ENCODE measurements around the gene LRRC8B.
"Not testable (repeated sequence)": the region's sequence is repeated elsewhere in the genome, so short reads cannot be mapped to it uniquely, and the experiment has no call there.

Gene LRRC8B

DNA sequence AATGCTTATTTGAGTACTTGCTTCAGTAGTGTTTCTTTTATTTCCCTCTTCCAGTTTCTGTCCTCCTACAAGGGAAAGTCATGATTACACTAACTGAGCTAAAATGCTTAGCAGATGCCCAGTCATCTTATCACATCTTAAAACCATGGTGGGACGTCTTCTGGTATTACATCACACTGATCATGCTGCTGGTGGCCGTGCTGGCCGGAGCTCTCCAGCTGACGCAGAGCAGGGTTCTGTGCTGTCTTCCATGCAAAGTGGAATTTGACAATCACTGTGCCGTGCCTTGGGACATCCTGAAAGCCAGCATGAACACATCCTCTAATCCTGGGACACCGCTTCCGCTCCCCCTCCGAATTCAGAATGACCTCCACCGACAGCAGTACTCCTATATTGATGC is 57.9 kb downstream of the LRRC8B start:
- H3K27me3 ChIP-seq (ENCODE audit: control insufficient read depth, insufficient read depth, low read length), result no peaks in the 10 kb centered on the region
- H3K9me3 ChIP-seq (ENCODE audit: control insufficient read depth, insufficient read depth, low read length), result no peaks in the 10 kb centered on the region
- H3K27ac ChIP-seq (ENCODE audit: low read length), result no peak overlapping the region
- no peaks in the 10 kb centered on the region; the same call in 1 of the 2 replicates for H3K36me3 ChIP-seq (ENCODE audit: control insufficient read depth, insufficient read depth, low read length)
- no CpG with 5 or more reads among the region's 9 CpGs for WGBS (ENCODE audit: insufficient coverage, insufficient read length)
- no peaks in the 10 kb centered on the region for H3K4me1 ChIP-seq (ENCODE audit: control insufficient read depth, insufficient read depth, low read length)
- H3K4me3 ChIP-seq (ENCODE audit: low read length), result no peak overlapping the region
- DNase-seq (ENCODE audit: low read depth, low spot score), result no peak

DNA sequence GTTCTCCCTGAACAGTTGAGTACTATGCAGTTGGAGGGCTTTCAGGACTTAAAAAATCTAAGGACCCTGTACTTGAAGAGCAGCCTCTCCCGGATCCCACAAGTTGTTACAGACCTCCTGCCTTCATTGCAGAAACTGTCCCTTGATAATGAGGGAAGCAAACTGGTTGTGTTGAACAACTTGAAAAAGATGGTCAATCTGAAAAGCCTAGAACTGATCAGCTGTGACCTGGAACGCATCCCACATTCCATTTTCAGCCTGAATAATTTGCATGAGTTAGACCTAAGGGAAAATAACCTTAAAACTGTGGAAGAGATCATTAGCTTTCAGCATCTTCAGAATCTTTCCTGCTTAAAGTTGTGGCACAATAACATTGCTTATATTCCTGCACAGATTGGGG is 59.6 kb downstream of the LRRC8B start:
- Histone ChIP-seq H3K4me1 (ENCODE audit: control insufficient read depth, insufficient read depth, low read length) (no peaks in the 10 kb centered on the region), H3K27ac (ENCODE audit: low read length) (no peak overlapping the region), H3K27me3 (ENCODE audit: control insufficient read depth, insufficient read depth, low read length) (no peaks in the 10 kb centered on the region), H3K4me3 (ENCODE audit: low read length) (no peak overlapping the region), H3K36me3 (ENCODE audit: control insufficient read depth, insufficient read depth, low read length) (no peaks in the 10 kb centered on the region; the same call in 1 of the 2 replicates), H3K9me3 (ENCODE audit: control insufficient read depth, insufficient read depth, low read length) (no peaks in the 10 kb centered on the region)
- no peak for DNase-seq (ENCODE audit: low read depth, low spot score)
- WGBS (ENCODE audit: insufficient coverage, insufficient read length), result no CpG with 5 or more reads among the region's 2 CpGs

DNA sequence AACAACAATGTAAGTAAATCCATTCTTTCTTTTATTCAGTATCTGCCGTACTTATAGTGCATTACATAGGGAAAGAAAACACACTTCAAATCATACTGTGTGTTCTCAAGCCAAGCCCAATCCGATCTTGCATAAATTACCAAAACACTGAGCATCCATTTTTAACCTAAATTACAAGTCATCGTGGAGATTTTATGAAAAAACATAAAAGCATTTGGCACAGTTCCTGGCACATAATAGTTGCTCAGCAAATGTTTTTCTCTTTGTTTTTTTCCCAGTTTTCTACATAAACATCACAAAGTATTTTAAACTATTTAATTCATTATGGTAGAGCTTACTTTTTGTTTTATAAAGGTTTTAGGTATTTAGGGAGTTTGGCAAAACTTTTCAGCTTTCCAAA is 60.2 kb downstream of the LRRC8B start:
- Histone ChIP-seq H3K27me3 (ENCODE audit: control insufficient read depth, insufficient read depth, low read length) (no peaks in the 10 kb centered on the region), H3K4me3 (ENCODE audit: low read length) (no peak overlapping the region), H3K36me3 (ENCODE audit: control insufficient read depth, insufficient read depth, low read length) (no peaks in the 10 kb centered on the region; the same call in 1 of the 2 replicates), H3K9me3 (ENCODE audit: control insufficient read depth, insufficient read depth, low read length) (no peaks in the 10 kb centered on the region), H3K27ac (ENCODE audit: low read length) (no peak overlapping the region), H3K4me1 (ENCODE audit: control insufficient read depth, insufficient read depth, low read length) (no peaks in the 10 kb centered on the region)
- DNase-seq (ENCODE audit: low read depth, low spot score), result no peak
- no CpG with 5 or more reads among the region's 3 CpGs for WGBS (ENCODE audit: insufficient coverage, insufficient read length)

DNA sequence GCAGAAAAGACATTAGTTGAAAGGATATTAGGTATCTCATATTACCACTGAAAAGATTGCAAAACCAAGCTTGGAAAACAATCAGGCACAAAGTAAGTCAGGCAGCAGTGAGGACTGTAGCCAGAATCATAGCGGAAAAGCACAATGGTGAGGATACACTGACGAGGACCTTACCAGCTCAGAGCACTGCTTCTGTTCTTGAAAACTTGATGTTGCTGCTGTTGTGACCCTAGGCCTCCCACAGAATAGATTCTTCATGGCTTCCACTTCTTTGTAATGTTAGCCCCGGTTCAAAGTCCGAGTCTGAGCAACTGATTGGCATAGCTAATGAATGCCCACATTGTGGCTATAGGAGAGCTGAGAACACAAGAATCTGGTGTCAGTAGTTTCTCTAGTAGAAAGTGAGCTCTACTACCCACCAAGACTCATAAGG is 63.1 kb downstream of the LRRC8B start:
- WGBS (ENCODE audit: insufficient coverage, insufficient read length), result no CpG with 5 or more reads among the region's 4 CpGs

DNA sequence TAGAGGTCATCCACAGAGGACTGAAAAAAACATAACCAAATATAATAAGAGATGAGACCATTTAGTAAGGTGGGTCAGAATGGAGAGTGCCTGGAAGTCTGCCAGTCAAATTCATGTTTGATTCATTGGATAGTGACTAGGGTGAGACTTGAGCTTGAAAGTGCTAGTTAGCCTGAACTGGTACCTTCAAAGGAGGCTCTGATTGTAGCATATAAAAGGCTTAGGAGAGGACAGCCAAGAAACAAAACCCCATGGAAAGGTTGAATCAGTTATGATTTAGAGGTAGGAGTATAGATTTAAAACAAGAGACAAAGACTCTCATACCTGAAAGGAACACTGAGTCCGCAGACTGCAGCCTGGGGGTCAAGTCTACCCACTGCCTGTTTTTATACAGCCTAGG is 63.9 kb downstream of the LRRC8B start:
- Histone ChIP-seq H3K4me3 (ENCODE audit: low read length) (no peak overlapping the region), H3K27ac (ENCODE audit: low read length) (no peak overlapping the region), H3K4me1 (ENCODE audit: control insufficient read depth, insufficient read depth, low read length) (no peaks in the 10 kb centered on the region), H3K36me3 (ENCODE audit: control insufficient read depth, insufficient read depth, low read length) (no peaks in the 10 kb centered on the region; the same call in 1 of the 2 replicates), H3K27me3 (ENCODE audit: control insufficient read depth, insufficient read depth, low read length) (no peaks in the 10 kb centered on the region), H3K9me3 (ENCODE audit: control insufficient read depth, insufficient read depth, low read length) (no peaks in the 10 kb centered on the region)
- WGBS (ENCODE audit: insufficient coverage, insufficient read length), result no CpG with 5 or more reads among the region's 1 CpG
- DNase-seq (ENCODE audit: low read depth, low spot score), result no peak

More for the DNA sequence above, 63.1 kb downstream of the LRRC8B start:
- Histone ChIP-seq H3K36me3 (ENCODE audit: control insufficient read depth, insufficient read depth, low read length) (no peaks in the 10 kb centered on the region; the same call in 1 of the 2 replicates), H3K9me3 (ENCODE audit: control insufficient read depth, insufficient read depth, low read length) (no peaks in the 10 kb centered on the region), H3K4me1 (ENCODE audit: control insufficient read depth, insufficient read depth, low read length) (no peaks in the 10 kb centered on the region), H3K4me3 (ENCODE audit: low read length) (no peak overlapping the region), H3K27me3 (ENCODE audit: control insufficient read depth, insufficient read depth, low read length) (no peaks in the 10 kb centered on the region), H3K27ac (ENCODE audit: low read length) (no peak overlapping the region)
- DNase-seq (ENCODE audit: low read depth, low spot score), result no peak

DNA sequence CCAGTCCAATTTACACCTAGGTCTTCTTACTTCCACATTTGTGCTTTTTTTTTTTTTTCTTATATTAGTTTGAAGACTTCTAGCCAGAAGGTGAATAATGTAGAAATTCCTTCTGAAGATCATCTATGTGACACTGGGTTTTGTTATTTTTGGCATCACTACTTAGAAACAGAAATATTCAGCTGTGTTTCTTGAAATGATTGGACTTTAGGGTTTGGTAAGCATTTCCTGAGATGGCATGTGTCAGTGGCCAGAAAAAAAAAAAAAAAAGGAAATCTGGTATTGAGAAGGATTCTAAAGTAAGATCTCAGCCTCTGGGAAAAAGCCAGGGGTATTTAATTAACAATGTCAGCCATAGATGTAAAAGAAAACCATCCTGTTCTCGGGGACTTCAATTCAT is 64.9 kb downstream of the LRRC8B start:
- WGBS (ENCODE audit: insufficient coverage, insufficient read length), result no CpG with 5 or more reads among the region's 1 CpG
- Histone ChIP-seq H3K4me1 (ENCODE audit: control insufficient read depth, insufficient read depth, low read length) (no peaks in the 10 kb centered on the region), H3K27me3 (ENCODE audit: control insufficient read depth, insufficient read depth, low read length) (no peaks in the 10 kb centered on the region), H3K36me3 (ENCODE audit: control insufficient read depth, insufficient read depth, low read length) (no peaks in the 10 kb centered on the region; the same call in 1 of the 2 replicates), H3K4me3 (ENCODE audit: low read length) (no peak overlapping the region), H3K27ac (ENCODE audit: low read length) (no peak overlapping the region), H3K9me3 (ENCODE audit: control insufficient read depth, insufficient read depth, low read length) (no peaks in the 10 kb centered on the region)
- DNase-seq (ENCODE audit: low read depth, low spot score), result no peak

DNA sequence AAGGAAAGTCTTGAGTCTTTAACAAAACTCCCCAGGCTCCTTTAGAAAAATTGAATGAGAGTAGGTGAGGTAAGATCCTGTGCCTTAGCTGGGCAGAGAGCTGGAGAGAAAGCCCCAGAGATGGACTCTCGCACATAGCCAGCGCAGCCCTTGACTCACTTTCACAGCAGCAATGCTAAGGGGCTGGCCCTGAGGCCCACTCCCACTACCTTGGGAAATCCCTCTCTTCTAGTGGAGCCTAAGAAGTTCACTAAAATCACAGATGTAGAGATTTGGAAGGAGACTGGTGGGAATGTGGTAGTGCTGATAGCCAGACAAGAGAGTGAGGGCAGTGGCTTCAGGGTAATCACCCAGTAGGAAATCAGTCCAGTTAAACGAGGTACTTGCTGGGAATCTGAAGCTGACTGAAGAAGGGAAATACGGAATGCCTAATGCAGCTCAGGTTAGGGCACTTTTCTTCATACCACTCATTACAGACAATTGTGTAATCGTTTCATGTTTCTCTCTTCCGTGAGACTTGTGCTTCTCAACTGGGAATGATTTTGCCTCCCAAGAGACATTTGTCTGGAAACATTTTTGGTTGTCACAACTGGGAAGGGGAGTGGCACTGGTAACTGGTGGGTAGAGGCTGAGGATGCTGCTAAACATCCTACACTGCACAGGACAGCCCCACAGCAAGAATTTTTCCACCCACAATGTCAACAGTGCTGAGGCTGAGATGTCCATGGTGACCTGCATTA is 65.9 kb downstream of the LRRC8B start:
- no peaks in the 10 kb centered on the region for H3K4me1 ChIP-seq (ENCODE audit: control insufficient read depth, insufficient read depth, low read length)
- no peak overlapping the region for H3K4me3 ChIP-seq (ENCODE audit: low read length)
- no peak for DNase-seq (ENCODE audit: low read depth, low spot score)
- H3K27me3 ChIP-seq (ENCODE audit: control insufficient read depth, insufficient read depth, low read length), result no peaks in the 10 kb centered on the region
- no peak overlapping the region for H3K27ac ChIP-seq (ENCODE audit: low read length)
- H3K9me3 ChIP-seq (ENCODE audit: control insufficient read depth, insufficient read depth, low read length), result no peaks in the 10 kb centered on the region
- WGBS (ENCODE audit: insufficient coverage, insufficient read length), result no CpG with 5 or more reads among the region's 6 CpGs
- H3K36me3 ChIP-seq (ENCODE audit: control insufficient read depth, insufficient read depth, low read length), result no peaks in the 10 kb centered on the region

DNA sequence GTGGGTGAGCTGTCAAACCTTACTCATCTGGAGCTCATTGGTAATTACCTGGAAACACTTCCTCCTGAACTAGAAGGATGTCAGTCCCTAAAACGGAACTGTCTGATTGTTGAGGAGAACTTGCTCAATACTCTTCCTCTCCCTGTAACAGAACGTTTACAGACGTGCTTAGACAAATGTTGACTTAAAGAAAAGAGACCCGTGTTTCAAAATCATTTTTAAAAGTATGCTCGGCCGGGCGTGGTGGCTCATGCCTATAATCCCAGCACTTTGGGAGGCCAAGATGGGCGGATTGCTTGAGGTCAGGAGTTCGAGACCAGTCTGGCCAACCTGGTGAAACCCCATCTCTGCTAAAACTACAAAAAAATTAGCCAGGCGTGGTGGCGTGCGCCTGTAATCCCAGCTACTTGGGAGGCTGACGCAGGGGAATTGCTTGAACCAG is 68.3 kb downstream of the LRRC8B start:
- not testable (repeated sequence) for H3K36me3 ChIP-seq (ENCODE audit: control insufficient read depth, insufficient read depth, low read length); H3K27me3 ChIP-seq (ENCODE audit: control insufficient read depth, insufficient read depth, low read length); H3K4me1 ChIP-seq (ENCODE audit: control insufficient read depth, insufficient read depth, low read length); DNase-seq (ENCODE audit: low read depth, low spot score); H3K9me3 ChIP-seq (ENCODE audit: control insufficient read depth, insufficient read depth, low read length); H3K27ac ChIP-seq (ENCODE audit: low read length); H3K4me3 ChIP-seq (ENCODE audit: low read length)
- no CpG with 5 or more reads among the region's 13 CpGs for WGBS (ENCODE audit: insufficient coverage, insufficient read length)

DNA sequence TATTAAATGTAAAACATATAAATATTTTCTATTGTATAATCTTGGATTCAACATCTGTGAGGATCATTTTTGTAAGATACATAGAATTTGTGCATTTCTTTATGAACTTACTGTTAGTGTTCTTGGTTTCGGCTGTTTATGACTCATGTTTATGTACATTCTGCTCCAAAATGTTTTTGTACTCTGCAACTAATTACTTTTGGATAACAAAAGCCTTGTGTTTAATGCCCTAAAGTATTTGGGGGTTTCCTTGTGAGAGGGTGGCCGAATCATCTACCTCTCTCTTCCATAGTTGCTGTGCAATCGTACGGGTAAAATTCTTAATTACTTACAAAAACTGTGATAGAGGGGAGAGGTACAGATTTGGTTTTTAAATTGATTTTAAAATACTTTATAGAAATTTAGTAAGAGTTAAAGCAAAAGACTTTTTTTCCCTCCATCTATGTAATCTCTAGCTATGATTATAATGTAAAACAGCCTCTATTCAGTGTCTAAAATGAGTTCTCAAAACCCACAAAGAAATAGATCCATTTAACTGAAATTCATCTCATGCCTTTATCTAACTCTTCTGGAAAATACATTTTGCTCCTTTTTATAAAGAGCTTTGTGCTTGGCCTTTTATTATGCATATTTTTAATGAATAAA is 69.6 kb downstream of the LRRC8B start:
- Histone ChIP-seq H3K36me3 (ENCODE audit: control insufficient read depth, insufficient read depth, low read length) (no peaks in the 10 kb centered on the region), H3K4me1 (ENCODE audit: control insufficient read depth, insufficient read depth, low read length) (peaks cover 2% of the 10 kb centered on the region; the same call in 1 of the 2 replicates), H3K27me3 (ENCODE audit: control insufficient read depth, insufficient read depth, low read length) (no peaks in the 10 kb centered on the region; the same call in 1 of the 2 replicates), H3K4me3 (ENCODE audit: low read length) (no peak overlapping the region), H3K27ac (ENCODE audit: low read length) (no peak overlapping the region), H3K9me3 (ENCODE audit: control insufficient read depth, insufficient read depth, low read length) (no peaks in the 10 kb centered on the region)
- WGBS (ENCODE audit: insufficient coverage, insufficient read length), result no CpG with 5 or more reads among the region's 4 CpGs
- DNase-seq (ENCODE audit: low read depth, low spot score), result no peak

DNA sequence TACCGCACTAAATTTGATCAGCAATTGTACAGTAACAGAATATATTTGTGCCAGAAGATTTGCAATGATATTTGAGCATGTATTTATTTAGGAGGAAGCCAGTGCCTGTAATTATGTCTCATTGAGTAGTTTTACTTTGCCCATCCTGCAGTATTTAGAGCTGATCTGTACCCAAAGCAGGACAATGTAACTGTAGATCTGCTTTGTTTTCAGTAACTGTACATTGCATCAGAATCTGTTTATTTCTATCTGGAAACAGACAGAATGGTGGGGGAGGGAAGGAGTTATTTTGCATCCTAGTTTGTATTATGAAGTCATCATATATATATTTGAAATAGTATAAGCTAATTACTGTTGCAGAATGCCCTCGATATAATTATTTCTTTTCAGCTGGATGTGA is 72.1 kb downstream of the LRRC8B start:
- H3K4me1 ChIP-seq (ENCODE audit: control insufficient read depth, insufficient read depth, low read length), result peaks cover 5% of the 10 kb centered on the region; the same call in 1 of the 2 replicates
- no peaks in the 10 kb centered on the region for H3K36me3 ChIP-seq (ENCODE audit: control insufficient read depth, insufficient read depth, low read length)
- no peak for DNase-seq (ENCODE audit: low read depth, low spot score)
- 100% methylated on average over 1 of the region's 2 CpGs for WGBS (ENCODE audit: insufficient coverage, insufficient read length)
- H3K27ac ChIP-seq (ENCODE audit: low read length), result no peak overlapping the region
- no peaks in the 10 kb centered on the region; the same call in 1 of the 2 replicates for H3K27me3 ChIP-seq (ENCODE audit: control insufficient read depth, insufficient read depth, low read length)
- H3K9me3 ChIP-seq (ENCODE audit: control insufficient read depth, insufficient read depth, low read length), result no peaks in the 10 kb centered on the region
- H3K4me3 ChIP-seq (ENCODE audit: low read length), result no peak overlapping the region
